ENCODE measurements around the gene KCNA1. TPM values are rescaled to one million over a fixed set of nuclear protein-coding genes. Genes with fewer than 3 reads are reported as not detected.

Gene KCNA1
- total RNA-seq, 1 experiment from 2014 or later, result not detected

- Histone ChIP-seq H3K4me3 (replicated peaks in 1 of 2; ENCODE audit: low read depth in 1 of 2, low read length in 2 of 2) (no peak overlapping the region), H3K4me1 (ENCODE audit: control insufficient read depth in 1 of 2, insufficient read depth in 2 of 2, low read length in 2 of 2) (no peaks in the 10 kb centered on the region), H3K79me2 (ENCODE audit: insufficient read depth, low read length) (no peaks in the 10 kb centered on the region), H4K20me1 (ENCODE audit: insufficient read depth) (no peaks in the 10 kb centered on the region), H3K27ac (ENCODE audit: low read depth, low read length) (no peak overlapping the region), H3K9ac (ENCODE audit: low read length) (no peak overlapping the region), H3K9me2 (ENCODE audit: insufficient read depth) (no peaks in the 10 kb centered on the region), H2AFZ (ENCODE audit: low read depth, low read length, poor library complexity, severe bottlenecking) (no peak overlapping the region), H3K36me3 (ENCODE audit: control insufficient read depth in 1 of 2, insufficient read depth in 2 of 2, low read length in 2 of 2) (no peaks in the 10 kb centered on the region), H3K4me2 (ENCODE audit: low read length) (no peak overlapping the region), H3K9me3 (ENCODE audit: control insufficient read depth in 1 of 2, insufficient read depth in 1 of 2, low read depth in 1 of 2, low read length in 2 of 2) (no peaks in the 10 kb centered on the region), H3K27me3 (ENCODE audit: insufficient read depth, low read length) (peaks cover 68% of the 10 kb centered on the region)
- ATAC-seq (no peak), DNase-seq (ENCODE audit: low read depth, low spot score) (no peak)
- TF ChIP-seq CTCF (IDR thresholded peaks at IDR 0.05 in 2 of 3, conservative IDR thresholded peaks at IDR 0.05 in 1 of 3; ENCODE audit: borderline replicate concordance in 1 of 3, insufficient read depth in 1 of 3, low read depth in 2 of 3, low read length in 2 of 3), result no peak
- TF ChIP-seq EZH2phosphoT487 (IDR thresholded peaks at IDR 0.05; ENCODE audit: borderline replicate concordance), result no peak
- TF ChIP-seq CBX3 (IDR thresholded peaks at IDR 0.05; ENCODE audit: low read depth), result no peak
- TF ChIP-seq ELF1 (IDR thresholded peaks at IDR 0.05; ENCODE audit: borderline replicate concordance, low read depth), result no peak
- TF ChIP-seq JUND (IDR thresholded peaks at IDR 0.05), result no peak
- ChIA-PET RAD21 (ENCODE audit: low non-redundant PET in 1 of 2, low total read pairs in 2 of 2, uncharacterized antibody in 2 of 2, unreplicated experiment in 2 of 2) (no interaction called here), CTCF (no interaction called here), POLR2A (no interaction called here)
- BruUV-seq (replicated peaks), result no TSS peak
- intact Hi-C loops (cut with micrococcal nuclease), result no loop called here
These were observed 5.0 kb downstream of the KCNA1 start for GRCh38 chr12:4914720-4915119.

GRCh38 chr12:4915752-4916151, 6.0 kb downstream of the KCNA1 start:
- RAD21 ChIA-PET (ENCODE audit: low non-redundant PET in 1 of 2, low total read pairs in 2 of 2, uncharacterized antibody in 2 of 2, unreplicated experiment in 2 of 2), result no interaction called here
- TF ChIP-seq REST (IDR thresholded peaks at IDR 0.05; ENCODE audit: low read depth) (no peak), SIN3A (IDR thresholded peaks at IDR 0.05; ENCODE audit: low read depth) (no peak), EZH2phosphoT487 (IDR thresholded peaks at IDR 0.05; ENCODE audit: borderline replicate concordance) (no peak), JUND (IDR thresholded peaks at IDR 0.05) (no peak)
- H2AFZ ChIP-seq (ENCODE audit: low read depth, low read length, poor library complexity, severe bottlenecking), result no peak overlapping the region
- DNase-seq (ENCODE audit: low read depth, low spot score), result no peak
- H3K4me1 ChIP-seq (ENCODE audit: control insufficient read depth in 1 of 2, insufficient read depth in 2 of 2, low read length in 2 of 2), result no peaks in the 10 kb centered on the region
- no peak overlapping the region for H3K27ac ChIP-seq (ENCODE audit: low read depth, low read length)
- H3K9ac ChIP-seq (ENCODE audit: low read length), result no peak overlapping the region
- no peaks in the 10 kb centered on the region for H3K36me3 ChIP-seq (ENCODE audit: control insufficient read depth in 1 of 2, insufficient read depth in 2 of 2, low read length in 2 of 2)
- peaks cover 74% of the 10 kb centered on the region for H3K27me3 ChIP-seq (ENCODE audit: insufficient read depth, low read length)
- H3K9me2 ChIP-seq (ENCODE audit: insufficient read depth), result no peaks in the 10 kb centered on the region
- intact Hi-C loops (cut with micrococcal nuclease), result no loop called here
- no peak overlapping the region for H3K4me3 ChIP-seq (replicated peaks in 1 of 2; ENCODE audit: low read depth in 1 of 2, low read length in 2 of 2)
- no peak for ATAC-seq
- no peak overlapping the region for H3K4me2 ChIP-seq (ENCODE audit: low read length)
- POLR2A ChIA-PET, result no interaction called here
- no TSS peak for BruUV-seq (replicated peaks)
- CTCF ChIA-PET, result no interaction called here
- no peaks in the 10 kb centered on the region for H4K20me1 ChIP-seq (ENCODE audit: insufficient read depth)
- no peaks in the 10 kb centered on the region for H3K79me2 ChIP-seq (ENCODE audit: insufficient read depth, low read length)
- no peaks in the 10 kb centered on the region for H3K9me3 ChIP-seq (ENCODE audit: control insufficient read depth in 1 of 2, insufficient read depth in 1 of 2, low read depth in 1 of 2, low read length in 2 of 2)
